Osteoblast (primary cell): Measurements from ENCODE around the gene ZNF521. TPM values are rescaled to one million over a fixed set of nuclear protein-coding genes. Genes with fewer than 3 reads are reported as not detected.

ENCODE experiments used
- DNase-seq: peaks from one replicate; pipeline ENCODE4 v3.0.0; 2011; ENCODE audit warnings: low spot score, mixed read lengths; ENCODE audit not compliant: insufficient read length; ENCODE audit errors: missing footprints
- H2AFZ ChIP-seq: 2 replicates; pipeline ENCODE4 v1.6.0; 2011; ENCODE audit warnings: mild to moderate bottlenecking, low read length
- H3K27ac ChIP-seq: 2 replicates; pipeline ENCODE4 v1.5.1; 2011; ENCODE audit warnings: mild to moderate bottlenecking, low read depth, low read length, moderate library complexity
- H3K27me3 ChIP-seq: 2 replicates; pipeline ENCODE4 v1.6.0; 2012; ENCODE audit warnings: mild to moderate bottlenecking, control low read depth, inconsistent platforms, low read length, moderate library complexity; ENCODE audit not compliant: insufficient read depth
- H3K36me3 ChIP-seq: 2 replicates; pipeline ENCODE4 v1.5.1; 2011; ENCODE audit warnings: mild to moderate bottlenecking, low read length, control low read depth, moderate library complexity; ENCODE audit not compliant: insufficient read depth
- H3K4me1 ChIP-seq: 2 replicates; pipeline ENCODE4 v1.5.1; 2011; ENCODE audit warnings: mild to moderate bottlenecking, low read length, control low read depth, moderate library complexity; ENCODE audit not compliant: insufficient read depth
- H3K4me2 ChIP-seq: 2 replicates; pipeline ENCODE4 v1.6.0; 2011; ENCODE audit warnings: mild to moderate bottlenecking, low read length; ENCODE audit not compliant: insufficient read depth
- H3K4me3 ChIP-seq: fragments of 200-600 bp; sonication (generic); 3 replicates; pipeline ENCODE4 v1.5.1; 2012; ENCODE audit warnings: mild to moderate bottlenecking, low read length, inconsistent platforms; ENCODE audit not compliant: insufficient read depth
- H3K79me2 ChIP-seq: 2 replicates; pipeline ENCODE4 v1.6.0; 2012; ENCODE audit warnings: mild to moderate bottlenecking, low read length, control low read depth, inconsistent platforms; ENCODE audit not compliant: insufficient read depth
- H3K9me3 ChIP-seq: 2 replicates; pipeline ENCODE4 v1.5.1; 2011; ENCODE audit warnings: low read depth, low read length, control low read depth
- H4K20me1 ChIP-seq: 2 replicates; pipeline ENCODE4 v1.6.0; 2012; ENCODE audit warnings: mild to moderate bottlenecking, low read length, control low read depth; ENCODE audit not compliant: insufficient read depth
- total RNA-seq: library from RNA; depleted of rRNA; stranded (reverse); fragments of >200 nt; gene quantifications from 2 replicates; pipeline ENCODE4 v1.2.3, GENCODE V29; 2012
- TF ChIP-seq, protein P1 (sequence below): IDR thresholded peaks from 2 replicates; pipeline ENCODE4 v1.5.1; 2011; ENCODE audit warnings: mild to moderate bottlenecking, low read depth, low read length, moderate library complexity; ENCODE audit errors: extremely low read depth

The ZNF521 gene
- total RNA-seq, 1 donor, result 27.5 TPM

- no peak overlapping the region for H3K27ac ChIP-seq
- DNase-seq, result no peak
- no peak overlapping the region for H3K4me2 ChIP-seq
- no peak overlapping the region for H2AFZ ChIP-seq
- no peaks in the 10 kb centered on the region for H3K27me3 ChIP-seq
- H3K4me3 ChIP-seq, result no peak overlapping the region
- H3K79me2 ChIP-seq, result no peaks in the 10 kb centered on the region
- no peaks in the 10 kb centered on the region for H4K20me1 ChIP-seq
- H3K36me3 ChIP-seq, result no peaks in the 10 kb centered on the region
- TF ChIP-seq, protein P1, sequence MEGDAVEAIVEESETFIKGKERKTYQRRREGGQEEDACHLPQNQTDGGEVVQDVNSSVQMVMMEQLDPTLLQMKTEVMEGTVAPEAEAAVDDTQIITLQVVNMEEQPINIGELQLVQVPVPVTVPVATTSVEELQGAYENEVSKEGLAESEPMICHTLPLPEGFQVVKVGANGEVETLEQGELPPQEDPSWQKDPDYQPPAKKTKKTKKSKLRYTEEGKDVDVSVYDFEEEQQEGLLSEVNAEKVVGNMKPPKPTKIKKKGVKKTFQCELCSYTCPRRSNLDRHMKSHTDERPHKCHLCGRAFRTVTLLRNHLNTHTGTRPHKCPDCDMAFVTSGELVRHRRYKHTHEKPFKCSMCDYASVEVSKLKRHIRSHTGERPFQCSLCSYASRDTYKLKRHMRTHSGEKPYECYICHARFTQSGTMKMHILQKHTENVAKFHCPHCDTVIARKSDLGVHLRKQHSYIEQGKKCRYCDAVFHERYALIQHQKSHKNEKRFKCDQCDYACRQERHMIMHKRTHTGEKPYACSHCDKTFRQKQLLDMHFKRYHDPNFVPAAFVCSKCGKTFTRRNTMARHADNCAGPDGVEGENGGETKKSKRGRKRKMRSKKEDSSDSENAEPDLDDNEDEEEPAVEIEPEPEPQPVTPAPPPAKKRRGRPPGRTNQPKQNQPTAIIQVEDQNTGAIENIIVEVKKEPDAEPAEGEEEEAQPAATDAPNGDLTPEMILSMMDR, result no peak
- H3K9me3 ChIP-seq, result no peaks in the 10 kb centered on the region
- H3K4me1 ChIP-seq, result no peaks in the 10 kb centered on the region
Observed at GRCh38 chr18:25050605-25051004, 301.4 kb downstream of the ZNF521 start.

- no peaks in the 10 kb centered on the region for H3K79me2 ChIP-seq
- no peak overlapping the region for H3K4me2 ChIP-seq
- no peaks in the 10 kb centered on the region for H4K20me1 ChIP-seq
- H3K27me3 ChIP-seq, result no peaks in the 10 kb centered on the region
- no peaks in the 10 kb centered on the region for H3K4me1 ChIP-seq
- H3K9me3 ChIP-seq, result no peaks in the 10 kb centered on the region
- DNase-seq, result no peak
- H2AFZ ChIP-seq, result no peak overlapping the region
- no peak overlapping the region for H3K27ac ChIP-seq
- TF ChIP-seq, protein P1, result no peak
- no peak overlapping the region for H3K4me3 ChIP-seq
- H3K36me3 ChIP-seq, result no peaks in the 10 kb centered on the region
Observed at GRCh38 chr18:25047983-25048382, 304.0 kb downstream of the ZNF521 start.

GRCh38 chr18:25047421-25047820, 304.5 kb downstream of the ZNF521 start:
- no peaks in the 10 kb centered on the region for H3K4me1 ChIP-seq
- H3K27me3 ChIP-seq, result no peaks in the 10 kb centered on the region
- TF ChIP-seq, protein P1, result no peak
- no peak overlapping the region for H3K4me3 ChIP-seq
- no peak overlapping the region for H2AFZ ChIP-seq
- no peak overlapping the region for H3K4me2 ChIP-seq
- no peaks in the 10 kb centered on the region for H3K36me3 ChIP-seq
- no peaks in the 10 kb centered on the region for H4K20me1 ChIP-seq
- H3K9me3 ChIP-seq, result no peaks in the 10 kb centered on the region
- no peak overlapping the region for H3K27ac ChIP-seq
- no peaks in the 10 kb centered on the region for H3K79me2 ChIP-seq
- DNase-seq, result no peak

DNA sequence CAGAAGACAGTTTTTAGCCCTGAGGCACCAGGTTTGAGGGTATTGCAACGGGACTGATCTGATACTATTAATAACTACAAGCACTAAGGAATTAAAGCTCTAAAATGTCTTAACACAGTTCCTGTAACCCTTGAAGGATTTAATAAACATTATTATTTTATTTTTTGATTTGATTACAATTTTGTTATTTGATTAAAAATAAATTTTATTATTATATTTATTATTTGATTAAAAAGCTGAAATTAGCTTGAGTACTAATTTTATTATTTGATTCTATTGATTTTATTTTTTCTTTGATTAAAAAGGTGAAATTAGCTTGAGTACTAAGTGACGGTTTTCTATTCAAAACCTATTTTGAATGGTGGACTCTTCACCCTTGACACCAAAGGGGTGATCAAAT, 307.3 kb downstream of the ZNF521 start:
- TF ChIP-seq, protein P1, result no peak
- H3K27ac ChIP-seq, result no peak overlapping the region
- no peaks in the 10 kb centered on the region for H3K36me3 ChIP-seq
- H3K27me3 ChIP-seq, result no peaks in the 10 kb centered on the region
- no peaks in the 10 kb centered on the region for H3K79me2 ChIP-seq
- H3K4me1 ChIP-seq, result no peaks in the 10 kb centered on the region
- DNase-seq, result no peak
- H3K4me3 ChIP-seq, result no peak overlapping the region
- H3K4me2 ChIP-seq, result no peak overlapping the region
- no peaks in the 10 kb centered on the region for H3K9me3 ChIP-seq
- H2AFZ ChIP-seq, result no peak overlapping the region
- H4K20me1 ChIP-seq, result no peaks in the 10 kb centered on the region
